Measurements from ENCODE around the gene ABHD16A.

GRCh38 chr6:31749301-31750036, 46.3 kb upstream of the ABHD16A start:
- TF ChIP-seq EZH2 (IDR thresholded peaks at IDR 0.05) (no peak), POLR2AphosphoS5 (IDR thresholded peaks at IDR 0.05; ENCODE audit: borderline replicate concordance, low read depth, low read length) (no peak; the same call in 1 of the 2 replicates), FOXP2 (optimal IDR thresholded peaks at IDR 0.05; ENCODE audit: control extremely low read depth, extremely low read length, insufficient read depth) (no peak)
